OCI-LY1 (cell line): ENCODE data around the gene SLC39A10.

Experiments
- CTCF ChIP-seq: fragments of 200-600 bp; sonication (generic), shearing (Covaris generic); IDR thresholded peaks from 2 replicates; pipeline ENCODE4 v1.5.1; 2017; ENCODE audit warnings: mild to moderate bottlenecking, antibody characterized with exemption, low read length, moderate library complexity, mixed read lengths
- EZH2 ChIP-seq: fragments of 200-600 bp; sonication (generic), shearing (Covaris generic); IDR thresholded peaks from 2 replicates; pipeline ENCODE4 v1.8.0; 2017; ENCODE audit warnings: borderline replicate concordance, mixed run types, mild to moderate bottlenecking, antibody characterized with exemption, low read length, moderate library complexity, mixed read lengths

- TF ChIP-seq CTCF = no peak
- TF ChIP-seq EZH2 = no peak
These were observed 112.9 kb downstream of the SLC39A10 start for GRCh38 chr2:195769975-195770374.
